ENCODE data around the gene NUDT3.
"Not testable (repeated sequence)": the region's sequence is repeated elsewhere in the genome, so short reads cannot be mapped to it uniquely, and the experiment has no call there.

The NUDT3 gene

GRCh38 chr6:34391786-34392496, 528 bp downstream of the NUDT3 start:
- DNase-seq: peak; percentile 18 to 52 (median 26)

GRCh38 chr6:34391473-34391785, 1.0 kb downstream of the NUDT3 start:
- DNase-seq: peak in 1 of 4 experiments; percentile 20

- DNase-seq: no peak
Measured at GRCh38 chr6:34390531-34391472, 1.7 kb downstream of the NUDT3 start.

- no peak for DNase-seq
Measured at GRCh38 chr6:34389034-34389433, 3.4 kb downstream of the NUDT3 start.

- DNase-seq: no peak
Measured at GRCh38 chr6:34388421-34388820, 4.0 kb downstream of the NUDT3 start.

GRCh38 chr6:34386316-34387137, 5.9 kb downstream of the NUDT3 start:
- DNase-seq: no peak

GRCh38 chr6:34385793-34386195, 6.7 kb downstream of the NUDT3 start:
- DNase-seq: no peak

- DNase-seq: no peak
Measured at GRCh38 chr6:34384321-34385153, 7.9 kb downstream of the NUDT3 start.

- DNase-seq: no peak
Measured at GRCh38 chr6:34383656-34384320, 8.7 kb downstream of the NUDT3 start.

- no peak for DNase-seq
Measured at GRCh38 chr6:34383161-34383631, 9.3 kb downstream of the NUDT3 start.

GRCh38 chr6:34381081-34381480, 11.4 kb downstream of the NUDT3 start:
- DNase-seq: no peak

GRCh38 chr6:34378470-34378869, 14.0 kb downstream of the NUDT3 start:
- no peak for DNase-seq

- no peak for DNase-seq
Measured at GRCh38 chr6:34377984-34378383, 14.5 kb downstream of the NUDT3 start.

GRCh38 chr6:34377571-34377970, 14.9 kb downstream of the NUDT3 start:
- DNase-seq: not testable (repeated sequence)

- DNase-seq: no peak
Measured at GRCh38 chr6:34375833-34376232, 16.6 kb downstream of the NUDT3 start.

GRCh38 chr6:34374508-34374907, 18.0 kb downstream of the NUDT3 start:
- no peak for DNase-seq

GRCh38 chr6:34374069-34374468, 18.4 kb downstream of the NUDT3 start:
- DNase-seq: no peak

- no peak for DNase-seq
Measured at GRCh38 chr6:34373511-34373910, 19.0 kb downstream of the NUDT3 start.

GRCh38 chr6:34371865-34372264, 20.6 kb downstream of the NUDT3 start:
- not testable (repeated sequence) for DNase-seq

GRCh38 chr6:34370361-34370760, 22.1 kb downstream of the NUDT3 start:
- DNase-seq: no peak

- DNase-seq: no peak
Measured at GRCh38 chr6:34369385-34369784, 23.1 kb downstream of the NUDT3 start.

GRCh38 chr6:34366639-34366921, 25.9 kb downstream of the NUDT3 start:
- DNase-seq: no peak
